ENCODE data around the gene RAB11FIP4. TPM values are rescaled to one million over a fixed set of nuclear protein-coding genes. Genes with fewer than 3 reads are reported as not detected.

RAB11FIP4 gene
- total RNA-seq, 1 donor: 0.09 TPM

DNA sequence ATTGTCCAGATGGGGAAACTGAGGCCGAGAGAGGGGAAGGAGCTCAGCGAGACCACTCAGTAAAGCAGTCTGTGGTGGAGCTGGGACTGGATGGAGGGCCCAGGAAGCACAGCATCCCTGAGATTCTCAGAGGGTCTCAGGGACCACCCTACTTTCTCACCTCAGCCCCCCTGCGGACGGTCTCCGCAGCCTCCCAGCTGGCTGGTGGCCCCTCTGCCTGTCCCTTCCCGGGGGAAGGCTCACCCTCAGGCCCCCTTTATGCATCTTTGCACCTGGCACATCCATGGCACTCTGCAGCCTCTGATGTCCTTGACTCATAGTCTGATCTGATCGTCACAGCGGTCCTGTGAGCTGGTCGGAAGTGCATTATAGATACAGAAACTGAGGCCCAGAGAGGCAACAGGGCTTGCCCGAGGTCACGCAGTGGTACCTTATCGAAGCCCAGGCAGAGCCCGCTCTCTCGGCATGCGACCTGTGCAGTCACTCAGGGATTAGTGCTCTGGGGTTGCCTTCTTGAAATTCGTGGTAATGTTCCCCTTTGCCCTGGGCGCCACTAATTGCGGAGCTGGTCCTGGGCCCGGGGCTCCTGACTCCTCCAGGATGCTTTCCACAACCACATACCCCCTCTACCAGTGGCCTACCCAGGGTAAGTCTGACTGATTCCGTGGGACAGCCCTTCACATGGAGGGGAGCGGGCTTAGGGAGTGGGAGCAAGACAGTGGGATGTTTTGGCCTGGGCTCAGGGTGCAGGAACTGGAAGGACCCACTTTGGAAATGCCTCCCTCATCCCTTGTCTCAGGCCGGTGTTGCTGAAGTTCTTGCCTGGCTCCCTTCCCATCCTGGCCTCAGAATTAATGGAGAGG lies 24.4 kb downstream of the RAB11FIP4 start:
- no peak overlapping the region for H3K4me3 ChIP-seq (ENCODE audit: low read depth, low read length)
- TF ChIP-seq, protein P1, sequence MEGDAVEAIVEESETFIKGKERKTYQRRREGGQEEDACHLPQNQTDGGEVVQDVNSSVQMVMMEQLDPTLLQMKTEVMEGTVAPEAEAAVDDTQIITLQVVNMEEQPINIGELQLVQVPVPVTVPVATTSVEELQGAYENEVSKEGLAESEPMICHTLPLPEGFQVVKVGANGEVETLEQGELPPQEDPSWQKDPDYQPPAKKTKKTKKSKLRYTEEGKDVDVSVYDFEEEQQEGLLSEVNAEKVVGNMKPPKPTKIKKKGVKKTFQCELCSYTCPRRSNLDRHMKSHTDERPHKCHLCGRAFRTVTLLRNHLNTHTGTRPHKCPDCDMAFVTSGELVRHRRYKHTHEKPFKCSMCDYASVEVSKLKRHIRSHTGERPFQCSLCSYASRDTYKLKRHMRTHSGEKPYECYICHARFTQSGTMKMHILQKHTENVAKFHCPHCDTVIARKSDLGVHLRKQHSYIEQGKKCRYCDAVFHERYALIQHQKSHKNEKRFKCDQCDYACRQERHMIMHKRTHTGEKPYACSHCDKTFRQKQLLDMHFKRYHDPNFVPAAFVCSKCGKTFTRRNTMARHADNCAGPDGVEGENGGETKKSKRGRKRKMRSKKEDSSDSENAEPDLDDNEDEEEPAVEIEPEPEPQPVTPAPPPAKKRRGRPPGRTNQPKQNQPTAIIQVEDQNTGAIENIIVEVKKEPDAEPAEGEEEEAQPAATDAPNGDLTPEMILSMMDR (IDR thresholded peaks at IDR 0.05; ENCODE audit: insufficient read depth, low read length): no peak
- no peak for DNase-seq (ENCODE audit: low read depth)

DNA sequence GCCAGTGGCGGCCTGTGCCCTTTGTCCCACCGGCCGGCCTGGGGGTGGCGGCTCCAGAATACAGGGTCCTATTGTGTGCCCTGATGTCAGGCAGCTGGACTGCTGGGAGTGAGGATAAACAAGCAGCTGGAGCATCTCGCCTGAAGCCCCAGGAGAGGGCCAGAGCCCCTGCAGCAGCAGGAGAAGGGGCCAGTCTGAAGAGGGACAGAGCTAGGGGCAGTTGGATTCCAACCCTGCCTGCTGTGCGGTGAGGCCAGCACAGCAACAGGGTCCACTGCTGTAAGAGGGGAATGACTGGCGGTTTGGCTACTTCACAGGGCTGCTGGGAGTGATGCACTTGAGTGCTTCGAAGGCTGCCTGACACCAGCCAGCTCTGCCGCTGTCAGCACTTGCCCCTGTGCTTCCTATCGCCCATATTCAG lies 25.0 kb downstream of the RAB11FIP4 start:
- no peak for DNase-seq (ENCODE audit: low read depth)
- TF ChIP-seq, protein P1 (IDR thresholded peaks at IDR 0.05; ENCODE audit: insufficient read depth, low read length): no peak

DNA sequence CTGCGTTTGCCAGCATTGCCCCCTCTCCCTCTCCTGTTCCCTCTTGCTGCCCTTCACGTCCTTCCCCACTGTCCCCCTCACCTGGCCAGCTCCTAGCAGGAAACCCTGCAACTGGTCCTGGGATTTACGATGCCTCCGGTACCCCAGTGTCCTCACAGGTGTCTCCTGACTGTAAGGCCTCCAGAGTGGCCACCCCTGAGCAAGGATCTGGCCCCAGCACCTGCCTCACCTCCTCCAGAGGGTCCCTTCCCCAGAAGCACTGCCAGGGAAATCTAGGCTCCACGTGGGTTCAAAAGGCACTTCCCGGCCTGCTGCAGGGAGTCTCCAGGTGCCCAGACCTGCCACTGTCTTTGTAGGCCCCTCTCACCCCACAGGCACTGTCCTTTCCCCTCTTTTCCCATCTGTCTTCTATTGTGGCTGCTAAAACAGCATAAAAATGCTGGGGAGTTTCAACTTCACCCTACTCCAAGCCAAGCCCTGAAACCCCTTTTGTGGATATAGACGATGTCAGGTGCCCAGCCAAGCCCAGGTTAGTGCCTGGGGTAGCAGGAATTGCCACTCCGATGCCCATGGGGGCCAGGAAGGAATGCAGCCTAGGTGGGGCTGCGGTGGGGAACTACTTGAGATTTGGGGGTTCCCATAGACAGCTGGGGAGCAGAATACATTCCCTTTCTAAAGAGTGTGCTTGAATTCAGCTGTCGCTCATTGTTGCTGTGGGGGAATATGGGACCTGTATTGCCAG lies 25.7 kb downstream of the RAB11FIP4 start:
- H3K4me3 ChIP-seq (ENCODE audit: low read depth, low read length): no peak overlapping the region
- DNase-seq (ENCODE audit: low read depth): no peak
- TF ChIP-seq, protein P1 (IDR thresholded peaks at IDR 0.05; ENCODE audit: insufficient read depth, low read length): no peak

More for the DNA sequence above, 25.0 kb downstream of the RAB11FIP4 start:
- H3K4me3 ChIP-seq (ENCODE audit: low read depth, low read length): no peak overlapping the region

DNA sequence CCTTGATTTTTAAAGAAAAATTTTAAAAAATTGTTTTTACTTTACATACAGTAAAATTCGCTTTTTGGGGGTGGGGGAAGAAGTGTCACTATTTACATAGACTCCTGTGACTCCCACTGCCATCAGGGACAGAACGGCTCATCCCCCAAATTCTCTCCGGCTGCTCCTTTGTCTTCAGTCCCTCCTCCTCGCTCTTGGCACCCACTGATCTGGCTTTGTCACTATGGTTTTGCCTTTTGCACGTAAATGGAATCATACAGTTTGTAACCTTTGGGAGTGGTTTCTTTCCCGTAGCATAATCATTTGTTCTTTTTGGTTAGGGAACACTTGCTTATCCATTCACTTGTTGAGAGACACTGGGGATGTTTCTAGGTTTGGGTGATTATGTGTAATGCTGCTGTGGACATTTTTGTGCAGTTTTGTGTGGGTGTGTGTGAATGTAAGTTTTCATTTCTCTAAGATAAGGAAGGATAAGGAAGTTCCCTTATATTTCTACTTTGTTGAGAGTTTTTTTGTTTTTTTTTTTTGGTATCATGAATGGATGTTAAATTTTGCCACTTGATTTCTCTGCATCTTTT lies 27.4 kb downstream of the RAB11FIP4 start:
- H3K4me3 ChIP-seq (ENCODE audit: low read depth, low read length): no peak overlapping the region
- peak; percentile 3 for DNase-seq (ENCODE audit: low read depth)
- TF ChIP-seq, protein P1 (IDR thresholded peaks at IDR 0.05; ENCODE audit: insufficient read depth, low read length): no peak

DNA sequence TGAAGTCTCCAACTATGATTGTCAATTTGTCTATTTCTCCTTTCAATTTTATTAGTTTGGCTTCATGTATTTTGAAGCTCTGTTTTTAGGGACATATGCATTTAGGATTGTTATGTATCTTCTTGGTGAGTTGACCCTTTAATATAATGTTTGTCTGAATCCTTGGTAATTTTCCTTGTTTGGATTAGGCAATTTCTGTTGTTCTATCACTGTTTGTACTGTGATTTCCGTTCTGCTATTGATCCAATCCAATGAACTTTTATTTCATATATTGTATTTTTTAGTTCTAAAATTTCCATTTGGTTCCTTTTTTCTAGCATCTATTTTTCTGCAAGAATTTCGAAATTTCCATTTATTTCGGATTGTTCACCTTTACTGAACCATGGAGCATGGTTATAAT lies 31.0 kb downstream of the RAB11FIP4 start:
- TF ChIP-seq, protein P1 (IDR thresholded peaks at IDR 0.05; ENCODE audit: insufficient read depth, low read length): no peak
- DNase-seq (ENCODE audit: low read depth): no peak
- H3K4me3 ChIP-seq (ENCODE audit: low read depth, low read length): no peak overlapping the region

DNA sequence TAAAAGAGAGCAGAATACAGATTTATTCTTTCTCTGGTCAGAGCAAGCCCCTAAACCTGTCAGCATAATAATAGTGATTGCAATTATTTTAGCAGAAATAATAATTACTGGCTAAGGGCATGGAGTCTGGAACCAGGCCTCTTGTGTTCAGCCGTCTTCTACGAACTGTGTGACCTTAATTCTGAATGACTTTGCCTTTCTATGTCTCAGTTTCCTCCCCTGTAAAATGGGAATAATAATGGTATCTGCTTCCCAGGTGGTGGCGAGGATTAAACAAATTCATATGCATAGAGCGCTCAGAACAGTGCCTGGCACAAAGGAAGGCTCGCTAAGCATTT lies 33.4 kb downstream of the RAB11FIP4 start:
- TF ChIP-seq, protein P1 (IDR thresholded peaks at IDR 0.05; ENCODE audit: insufficient read depth, low read length): no peak
- no peak for DNase-seq (ENCODE audit: low read depth)
- no peak overlapping the region for H3K4me3 ChIP-seq (ENCODE audit: low read depth, low read length)

Data from fibroblast of the aortic adventitia (primary cell).